GM18907 (cell line): Measurements from ENCODE around the gene MSH2.
A peak's percentile ranks its signal among the peaks of the same experiment; 100 is the strongest.

Experiments
- ATAC-seq: cut with Tn5 transposase; IDR thresholded peaks from one replicate; pipeline ENCODE4 v1.9.1; 2021; ENCODE audit warnings: mild to moderate bottlenecking, moderate library complexity; ENCODE audit not compliant: unreplicated experiment

The MSH2 gene

GRCh38 chr2:47504174-47504810 is 101.3 kb downstream of the MSH2 start:
- peak; percentile 14 for ATAC-seq

GRCh38 chr2:47506024-47506423 is 103.1 kb downstream of the MSH2 start:
- ATAC-seq: no peak

GRCh38 chr2:47506436-47506835 is 103.5 kb downstream of the MSH2 start:
- no peak for ATAC-seq

GRCh38 chr2:47508080-47508479 is 105.1 kb downstream of the MSH2 start:
- ATAC-seq: no peak

GRCh38 chr2:47508641-47509040 is 105.7 kb downstream of the MSH2 start:
- ATAC-seq: no peak

GRCh38 chr2:47509250-47509649 is 106.3 kb downstream of the MSH2 start:
- ATAC-seq: no peak

GRCh38 chr2:47509821-47510385 is 106.9 kb downstream of the MSH2 start:
- ATAC-seq: no peak

GRCh38 chr2:47510745-47511144 is 107.8 kb downstream of the MSH2 start:
- no peak for ATAC-seq

- ATAC-seq: no peak
Measured at GRCh38 chr2:47512581-47513083, 109.7 kb downstream of the MSH2 start.

- ATAC-seq: no peak
Measured at GRCh38 chr2:47513981-47514520, 111.1 kb downstream of the MSH2 start.

GRCh38 chr2:47516360-47517104 is 113.6 kb downstream of the MSH2 start:
- no peak for ATAC-seq

GRCh38 chr2:47518497-47519146 is 115.7 kb downstream of the MSH2 start:
- ATAC-seq: no peak

- ATAC-seq: no peak
Measured at GRCh38 chr2:47519147-47519537, 116.2 kb downstream of the MSH2 start.

- ATAC-seq: no peak
Measured at GRCh38 chr2:47519604-47520301, 116.8 kb downstream of the MSH2 start.

- ATAC-seq: no peak
Measured at GRCh38 chr2:47520302-47520630, 117.3 kb downstream of the MSH2 start.

GRCh38 chr2:47520825-47521665 is 118.1 kb downstream of the MSH2 start:
- ATAC-seq: peak; percentile 89

- ATAC-seq: no peak
Measured at GRCh38 chr2:47521666-47522285, 118.8 kb downstream of the MSH2 start.

- ATAC-seq: no peak
Measured at GRCh38 chr2:47525167-47525566, 122.2 kb downstream of the MSH2 start.

GRCh38 chr2:47528455-47528854 is 125.5 kb downstream of the MSH2 start:
- ATAC-seq: no peak
